Measurements from ENCODE around the gene UBALD1.

UBALD1 gene

DNA sequence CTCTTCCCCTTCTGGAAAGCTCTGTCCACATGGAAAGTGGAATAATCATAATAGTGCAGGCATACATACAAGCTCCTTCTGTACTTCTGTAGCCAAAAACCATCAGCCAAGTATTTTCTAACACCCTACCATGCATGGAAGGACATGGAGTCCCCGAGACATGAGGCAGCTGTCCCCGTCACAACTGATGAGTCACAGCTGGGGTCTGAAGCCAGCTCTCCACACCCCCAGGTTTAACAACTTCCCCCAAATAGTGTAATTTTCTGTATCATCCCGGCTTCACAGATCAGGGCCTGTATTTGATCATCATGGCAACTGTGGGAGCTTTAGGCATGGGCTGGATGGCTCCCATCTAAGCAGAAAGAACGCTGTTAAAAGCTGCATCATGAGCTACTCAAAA is 42.0 kb downstream of the UBALD1 start:
- TF ChIP-seq, protein P1, sequence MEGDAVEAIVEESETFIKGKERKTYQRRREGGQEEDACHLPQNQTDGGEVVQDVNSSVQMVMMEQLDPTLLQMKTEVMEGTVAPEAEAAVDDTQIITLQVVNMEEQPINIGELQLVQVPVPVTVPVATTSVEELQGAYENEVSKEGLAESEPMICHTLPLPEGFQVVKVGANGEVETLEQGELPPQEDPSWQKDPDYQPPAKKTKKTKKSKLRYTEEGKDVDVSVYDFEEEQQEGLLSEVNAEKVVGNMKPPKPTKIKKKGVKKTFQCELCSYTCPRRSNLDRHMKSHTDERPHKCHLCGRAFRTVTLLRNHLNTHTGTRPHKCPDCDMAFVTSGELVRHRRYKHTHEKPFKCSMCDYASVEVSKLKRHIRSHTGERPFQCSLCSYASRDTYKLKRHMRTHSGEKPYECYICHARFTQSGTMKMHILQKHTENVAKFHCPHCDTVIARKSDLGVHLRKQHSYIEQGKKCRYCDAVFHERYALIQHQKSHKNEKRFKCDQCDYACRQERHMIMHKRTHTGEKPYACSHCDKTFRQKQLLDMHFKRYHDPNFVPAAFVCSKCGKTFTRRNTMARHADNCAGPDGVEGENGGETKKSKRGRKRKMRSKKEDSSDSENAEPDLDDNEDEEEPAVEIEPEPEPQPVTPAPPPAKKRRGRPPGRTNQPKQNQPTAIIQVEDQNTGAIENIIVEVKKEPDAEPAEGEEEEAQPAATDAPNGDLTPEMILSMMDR (IDR thresholded peaks at IDR 0.05; ENCODE audit: insufficient read depth, low read depth, low read length, missing control alignments) = no peak
- H3K4me3 ChIP-seq (ENCODE audit: low read depth, low read length) = no peak overlapping the region
- peak; percentile 24 for DNase-seq (ENCODE audit: low read depth)

DNA sequence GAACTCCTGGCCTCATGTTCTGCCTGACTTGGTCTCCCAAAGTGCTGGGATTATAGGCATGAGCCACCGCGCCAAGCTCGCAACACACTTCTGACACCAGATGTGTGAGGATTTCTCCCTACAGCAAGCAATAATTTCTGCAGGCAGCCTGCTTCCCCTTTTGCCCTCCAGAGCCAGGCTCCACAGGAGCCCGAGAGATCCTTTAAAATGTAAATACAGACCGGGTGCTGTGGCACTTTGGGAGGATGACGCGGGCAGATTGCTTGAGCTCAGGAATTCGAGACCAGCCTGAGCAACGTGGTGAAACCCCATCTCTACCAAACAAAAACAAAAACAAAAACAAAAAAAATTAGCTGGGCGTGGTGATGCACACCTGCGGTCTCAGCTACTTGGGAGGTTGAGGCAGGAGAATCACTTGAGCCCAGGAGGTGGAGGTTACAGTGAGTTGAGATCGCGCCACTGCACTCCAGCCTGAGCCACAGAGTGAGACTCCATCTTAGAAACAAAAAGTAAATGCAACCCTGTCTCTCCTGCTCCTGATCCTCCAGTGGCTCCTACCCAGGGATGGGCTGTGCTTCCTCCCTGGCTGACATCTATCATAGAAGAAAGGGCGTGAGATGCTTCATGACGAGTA is 43.9 kb downstream of the UBALD1 start:
- no peak overlapping the region for H3K4me3 ChIP-seq (ENCODE audit: low read depth, low read length)
- DNase-seq (ENCODE audit: low read depth) = no peak
- TF ChIP-seq, protein P1 (IDR thresholded peaks at IDR 0.05; ENCODE audit: insufficient read depth, low read depth, low read length, missing control alignments) = no peak

DNA sequence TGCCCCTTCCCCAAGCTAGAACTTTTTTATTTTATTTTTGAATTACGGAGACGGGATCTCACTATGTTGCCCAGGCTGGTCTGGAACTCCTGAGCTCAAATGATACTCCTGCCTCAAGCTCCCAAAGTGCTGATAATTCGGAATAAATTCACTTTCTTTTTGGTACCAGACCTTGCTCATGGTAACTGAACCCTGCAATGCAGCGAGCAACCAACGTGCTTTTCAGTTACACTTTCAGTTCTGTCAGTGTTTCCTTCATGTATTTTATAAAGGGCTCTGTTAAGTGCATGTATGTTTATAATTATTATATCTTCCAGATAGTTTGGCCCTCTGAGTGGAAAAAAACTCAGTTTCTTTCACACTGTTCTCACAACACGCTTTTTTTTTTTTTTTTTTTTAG is 44.6 kb downstream of the UBALD1 start:
- TF ChIP-seq, protein P1 (IDR thresholded peaks at IDR 0.05; ENCODE audit: insufficient read depth, low read depth, low read length, missing control alignments) = no peak
- DNase-seq (ENCODE audit: low read depth) = peak; percentile 49
- no peak overlapping the region for H3K4me3 ChIP-seq (ENCODE audit: low read depth, low read length)

DNA sequence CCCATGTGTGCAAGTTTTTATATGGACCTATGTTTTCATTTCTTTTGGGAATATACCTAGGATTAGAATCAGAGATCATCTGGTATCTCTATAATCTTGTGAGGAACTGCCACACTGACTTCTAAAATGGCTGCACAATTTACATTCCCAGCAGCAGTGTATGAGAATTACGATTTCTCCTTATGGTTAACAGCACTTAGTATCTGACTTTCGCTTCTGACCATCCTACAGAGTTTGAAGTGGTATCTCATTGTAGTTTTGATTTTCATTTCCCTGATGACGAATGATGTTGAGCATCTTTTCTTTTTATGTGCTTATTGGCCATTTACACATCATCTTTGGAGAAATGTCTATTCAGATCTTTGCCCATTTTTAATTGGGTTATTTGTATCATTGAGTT is 48.5 kb downstream of the UBALD1 start:
- DNase-seq (ENCODE audit: low read depth) = peak; percentile 52
- H3K4me3 ChIP-seq (ENCODE audit: low read depth, low read length) = no peak overlapping the region
- TF ChIP-seq, protein P1 (IDR thresholded peaks at IDR 0.05; ENCODE audit: insufficient read depth, low read depth, low read length, missing control alignments) = no peak

DNA sequence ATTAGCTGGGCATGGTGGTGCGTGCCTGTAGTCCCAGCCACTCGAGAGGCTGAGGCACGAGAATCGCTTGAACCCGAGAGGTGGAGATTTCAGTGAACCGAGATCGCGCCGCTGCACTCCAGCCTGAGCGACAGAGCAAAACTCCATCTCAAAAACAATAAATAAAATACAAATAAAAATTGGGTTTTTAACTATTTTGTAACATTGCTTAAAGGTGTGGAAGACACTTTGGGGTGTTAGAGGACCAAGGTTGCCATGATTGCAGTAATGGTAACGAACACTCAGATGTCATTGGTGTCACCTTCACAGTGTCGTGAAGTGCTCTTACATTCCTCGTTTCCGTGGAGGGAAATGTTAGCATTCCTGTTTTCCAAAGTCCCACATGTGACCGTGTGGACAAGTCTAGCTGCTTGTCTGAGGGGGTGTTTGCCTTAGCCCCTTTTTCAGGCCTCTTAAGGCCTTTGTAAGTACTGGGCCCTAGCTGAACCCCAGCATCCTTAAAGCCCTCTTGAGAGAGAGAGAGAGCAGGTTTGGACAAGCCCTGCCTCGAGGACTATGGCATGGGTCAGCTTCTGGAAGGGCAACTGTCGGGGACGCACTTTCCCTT is 49.9 kb downstream of the UBALD1 start:
- no peak for DNase-seq (ENCODE audit: low read depth)

DNA sequence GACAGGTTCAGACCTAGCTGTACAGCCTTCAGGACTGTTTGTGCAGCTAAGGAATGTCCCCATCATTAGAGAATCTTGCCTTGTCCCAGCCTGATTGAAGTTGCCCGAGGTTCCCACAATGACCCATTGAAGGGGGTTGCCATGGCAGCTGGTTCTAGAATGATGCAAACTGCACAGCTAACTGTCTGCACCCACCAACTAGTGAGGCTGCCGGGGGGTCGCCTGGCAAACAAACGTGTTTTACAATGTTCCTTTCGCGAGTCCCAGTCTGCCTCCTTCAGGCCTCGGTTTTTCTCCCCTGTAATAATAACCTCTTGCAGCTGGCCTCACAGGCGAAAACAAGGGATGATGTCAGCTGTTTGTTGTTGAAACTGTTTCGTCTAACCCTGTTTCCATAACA is 53.1 kb downstream of the UBALD1 start:
- no peak for DNase-seq (ENCODE audit: low read depth)
- TF ChIP-seq, protein P1 (IDR thresholded peaks at IDR 0.05; ENCODE audit: insufficient read depth, low read depth, low read length, missing control alignments) = no peak
- no peak overlapping the region for H3K4me3 ChIP-seq (ENCODE audit: low read depth, low read length)

More for the DNA sequence above, 49.9 kb downstream of the UBALD1 start:
- TF ChIP-seq, protein P1 (IDR thresholded peaks at IDR 0.05; ENCODE audit: insufficient read depth, low read depth, low read length, missing control alignments) = no peak
- no peak overlapping the region for H3K4me3 ChIP-seq (ENCODE audit: low read depth, low read length)

All from GM12865 (cell line).